Muscle layer of colon (tissue), 2 donors: ENCODE data around the gene TMEM62.

Experiments used
- H3K27ac ChIP-seq: one replicate; pipeline ENCODE4 v1.7.0; 2013; ENCODE audit warnings: low read depth, mild to moderate bottlenecking, low read length, moderate library complexity
- H3K27me3 ChIP-seq, 2 donors: one replicate each; pipeline ENCODE4 v1.7.0; 2013; ENCODE audit warnings: low read length in 2 of 2, mild to moderate bottlenecking in 2 of 2; ENCODE audit not compliant: insufficient read depth in 2 of 2, control insufficient read depth in 1 of 2
- H3K36me3 ChIP-seq: one replicate; pipeline ENCODE4 v1.7.0; 2013; ENCODE audit warnings: mild to moderate bottlenecking, low read length; ENCODE audit not compliant: insufficient read depth
- H3K4me1 ChIP-seq: one replicate; pipeline ENCODE4 v1.7.0; 2013; ENCODE audit warnings: mild to moderate bottlenecking, low read length; ENCODE audit not compliant: insufficient read depth
- H3K4me3 ChIP-seq, 2 donors: one replicate each; pipeline ENCODE4 v1.7.0; 2013; ENCODE audit warnings: low read length in 2 of 2, low read depth in 1 of 2, mild to moderate bottlenecking in 1 of 2, moderate library complexity in 1 of 2
- H3K9ac ChIP-seq: one replicate; pipeline ENCODE4 v1.7.0; 2013; ENCODE audit warnings: low read length
- H3K9me3 ChIP-seq: one replicate; pipeline ENCODE4 v1.7.0; 2013; ENCODE audit warnings: mild to moderate bottlenecking, low read length
- donor health status: abdominal sarcoma.
- donor health status: Adenocarcinoma of cecum.

TMEM62 gene

GRCh38 chr15:43199945-43200488, 66.6 kb downstream of the TMEM62 start:
- H3K36me3 ChIP-seq, result peaks cover 20% of the 10 kb centered on the region
- no peak overlapping the region for H3K4me3 ChIP-seq
- H3K4me1 ChIP-seq, result no peaks in the 10 kb centered on the region
- H3K9ac ChIP-seq, result no peak overlapping the region
- no peak overlapping the region for H3K27ac ChIP-seq
- no peaks in the 10 kb centered on the region for H3K27me3 ChIP-seq
- no peaks in the 10 kb centered on the region for H3K9me3 ChIP-seq

DNA sequence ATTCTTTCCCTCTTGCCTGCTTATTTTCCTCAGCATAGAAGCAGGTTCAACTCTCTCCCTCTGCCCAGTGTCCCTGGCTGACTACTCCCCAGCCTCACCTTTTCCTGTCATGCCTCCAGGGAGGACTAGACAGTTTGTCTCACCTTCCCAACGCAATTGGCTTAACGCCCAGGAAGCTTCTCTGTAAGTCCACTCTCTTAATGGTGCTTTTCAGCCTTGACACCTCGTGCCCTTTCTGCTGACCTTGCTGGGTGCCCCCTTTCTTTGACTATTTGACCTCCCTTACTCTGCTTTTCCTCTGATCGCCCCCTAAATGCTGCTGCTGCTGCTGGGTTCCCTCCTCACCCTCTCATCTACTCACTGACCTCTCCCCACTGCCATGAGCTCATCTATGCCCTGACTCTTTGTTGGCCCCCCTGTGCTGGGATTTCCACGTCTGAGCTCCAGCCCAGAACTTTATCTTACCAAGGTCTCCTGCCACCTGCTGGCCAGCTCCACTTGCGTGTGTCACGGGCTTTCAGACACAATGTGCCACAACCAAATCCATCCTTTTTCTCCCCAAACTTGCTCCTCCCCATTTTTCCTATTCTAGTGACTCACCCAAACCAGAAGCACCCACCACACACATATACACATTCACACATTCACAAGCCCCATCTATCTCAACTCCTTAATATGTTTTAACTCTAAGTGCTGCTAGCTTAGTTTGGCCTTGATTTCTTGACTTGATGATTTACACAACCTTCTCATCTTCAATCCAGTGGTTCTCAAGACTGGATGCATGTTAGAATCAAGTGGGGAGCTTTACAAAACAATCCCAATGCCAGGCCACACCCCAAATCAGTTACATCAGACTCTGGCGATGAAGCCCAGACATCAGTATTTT, 70.9 kb downstream of the TMEM62 start:
- Histone ChIP-seq H3K27me3 (peaks cover 0 to 8% of the 10 kb centered on the region in 2 donors), H3K4me1 (no peaks in the 10 kb centered on the region), H3K36me3 (no peaks in the 10 kb centered on the region), H3K9ac (no peak overlapping the region), H3K27ac (no peak overlapping the region), H3K4me3 (no peak overlapping the region), H3K9me3 (no peaks in the 10 kb centered on the region)

- Histone ChIP-seq H3K27ac (no peak overlapping the region), H3K36me3 (no peaks in the 10 kb centered on the region), H3K9ac (no peak overlapping the region), H3K27me3 (peaks cover 0 to 8% of the 10 kb centered on the region in 2 donors), H3K4me1 (no peaks in the 10 kb centered on the region), H3K4me3 (no peak overlapping the region), H3K9me3 (no peaks in the 10 kb centered on the region)
These were observed 72.7 kb downstream of the TMEM62 start for GRCh38 chr15:43206054-43206453.

DNA sequence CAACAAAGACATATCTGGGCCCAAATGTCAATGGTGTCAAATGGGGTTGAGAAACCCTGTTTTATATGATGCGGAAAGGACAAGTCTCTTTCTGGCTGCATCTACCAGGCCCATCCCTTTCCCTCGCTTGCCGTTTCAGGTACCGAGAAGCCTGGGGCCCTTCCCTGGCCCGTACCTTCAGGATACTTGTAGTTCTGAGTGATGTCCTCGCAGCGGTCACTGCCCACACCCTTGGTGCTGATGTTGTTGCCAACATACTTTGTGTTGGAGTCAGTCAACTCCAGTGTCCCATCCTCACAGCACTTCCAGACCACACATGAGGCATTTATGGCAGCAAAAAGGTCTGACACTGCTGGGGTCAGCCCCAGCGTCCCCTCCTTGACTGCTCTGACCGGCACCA, 73.6 kb downstream of the TMEM62 start:
- Histone ChIP-seq H3K27me3 (peaks cover 0 to 8% of the 10 kb centered on the region in 2 donors), H3K9me3 (no peaks in the 10 kb centered on the region)

DNA sequence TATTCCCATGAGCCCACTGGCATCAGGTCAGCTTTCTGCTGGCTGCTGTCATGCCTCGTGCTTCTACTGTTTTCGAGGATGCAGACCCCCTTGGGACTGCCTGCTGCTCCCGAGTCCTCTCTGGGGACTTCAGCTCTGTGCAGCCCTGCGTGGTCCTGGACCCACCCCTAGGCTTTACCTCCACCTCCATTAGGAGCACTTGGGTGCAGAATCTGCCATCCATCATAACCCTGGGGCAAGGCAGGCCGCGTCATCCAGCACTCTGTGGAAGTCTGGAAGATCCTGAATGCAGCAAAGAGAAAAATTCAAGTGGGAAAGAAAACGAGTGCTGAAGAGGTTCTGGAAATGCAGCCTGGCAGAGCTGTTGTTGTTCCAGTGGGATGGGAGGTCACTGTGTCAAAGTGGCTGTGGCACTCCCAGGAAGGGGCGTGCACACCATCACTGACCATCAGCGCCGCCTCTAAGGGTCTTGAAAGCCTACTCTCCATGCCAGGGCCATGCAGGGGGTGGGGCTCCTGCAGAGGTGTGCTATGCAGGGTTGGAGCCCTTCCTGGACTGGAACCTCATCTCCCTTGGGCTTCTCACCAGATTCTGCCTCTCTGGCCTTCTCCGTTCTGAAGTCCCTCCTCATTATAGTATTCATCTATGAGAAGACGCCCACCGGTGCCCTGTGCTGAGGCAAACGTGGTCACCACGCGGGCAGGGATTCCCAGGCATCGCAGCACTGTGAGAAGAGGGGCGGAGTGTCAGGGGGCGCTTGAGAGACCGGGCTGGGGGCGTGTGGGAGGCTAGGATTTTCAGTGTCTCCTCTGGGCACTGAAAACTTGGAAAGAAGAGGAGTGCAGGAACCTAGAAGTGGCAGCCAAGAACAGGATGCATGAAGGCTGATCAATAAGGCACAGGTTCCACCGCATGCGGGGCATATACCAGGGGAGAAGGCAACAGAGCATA, 74.9 kb downstream of the TMEM62 start:
- peaks cover 0 to 8% of the 10 kb centered on the region in 2 donors for H3K27me3 ChIP-seq

More for the DNA sequence above, 73.6 kb downstream of the TMEM62 start:
- H3K27ac ChIP-seq, result no peak overlapping the region
- no peaks in the 10 kb centered on the region for H3K4me1 ChIP-seq
- H3K4me3 ChIP-seq, result no peak overlapping the region
- H3K36me3 ChIP-seq, result no peaks in the 10 kb centered on the region
- no peak overlapping the region for H3K9ac ChIP-seq

DNA sequence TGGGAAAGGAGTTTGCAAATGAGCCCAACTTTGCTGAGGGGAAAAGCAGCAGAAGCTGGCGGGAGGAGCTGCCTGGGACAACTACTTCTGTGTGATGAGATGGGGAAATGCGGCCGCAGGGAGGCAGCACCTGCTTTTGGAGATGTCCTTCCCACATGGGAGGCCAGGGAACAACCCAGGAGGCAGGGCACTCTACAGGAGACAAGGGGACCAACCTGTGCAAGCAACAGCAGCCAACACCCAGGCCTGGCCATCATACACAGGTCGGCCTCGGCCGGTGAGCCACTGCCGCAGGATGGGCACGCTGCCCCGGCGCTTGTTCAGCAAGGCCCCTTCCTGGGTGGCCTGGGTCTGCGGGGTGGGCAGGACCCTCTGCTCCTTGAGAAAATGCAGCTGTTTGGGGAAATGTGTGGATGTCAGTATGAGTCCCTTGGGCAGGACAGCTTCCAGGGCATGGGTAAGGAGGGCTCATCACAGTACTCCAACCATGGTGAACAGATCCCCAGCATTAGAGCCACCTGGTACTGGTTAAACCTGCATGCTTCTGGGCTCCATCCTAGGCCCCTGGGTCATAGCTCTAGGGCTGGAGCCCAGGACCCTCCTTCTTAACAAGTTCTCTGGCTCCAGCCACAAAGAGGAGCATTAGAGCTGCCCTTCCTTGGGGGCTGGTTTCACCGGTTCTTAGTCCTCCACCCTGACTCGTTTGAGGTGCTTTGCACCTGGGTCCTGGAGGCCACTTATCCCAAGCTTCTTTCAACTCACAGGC, 75.9 kb downstream of the TMEM62 start:
- Histone ChIP-seq H3K27ac (no peak overlapping the region), H3K27me3 (peaks cover 0 to 8% of the 10 kb centered on the region in 2 donors), H3K4me1 (no peaks in the 10 kb centered on the region), H3K4me3 (no peak overlapping the region), H3K36me3 (no peaks in the 10 kb centered on the region), H3K9me3 (no peaks in the 10 kb centered on the region), H3K9ac (no peak overlapping the region)

More for the DNA sequence above, 74.9 kb downstream of the TMEM62 start:
- no peak overlapping the region for H3K9ac ChIP-seq
- no peaks in the 10 kb centered on the region for H3K36me3 ChIP-seq
- H3K4me3 ChIP-seq, result no peak overlapping the region
- no peaks in the 10 kb centered on the region for H3K9me3 ChIP-seq
- H3K27ac ChIP-seq, result no peak overlapping the region
- no peaks in the 10 kb centered on the region for H3K4me1 ChIP-seq

DNA sequence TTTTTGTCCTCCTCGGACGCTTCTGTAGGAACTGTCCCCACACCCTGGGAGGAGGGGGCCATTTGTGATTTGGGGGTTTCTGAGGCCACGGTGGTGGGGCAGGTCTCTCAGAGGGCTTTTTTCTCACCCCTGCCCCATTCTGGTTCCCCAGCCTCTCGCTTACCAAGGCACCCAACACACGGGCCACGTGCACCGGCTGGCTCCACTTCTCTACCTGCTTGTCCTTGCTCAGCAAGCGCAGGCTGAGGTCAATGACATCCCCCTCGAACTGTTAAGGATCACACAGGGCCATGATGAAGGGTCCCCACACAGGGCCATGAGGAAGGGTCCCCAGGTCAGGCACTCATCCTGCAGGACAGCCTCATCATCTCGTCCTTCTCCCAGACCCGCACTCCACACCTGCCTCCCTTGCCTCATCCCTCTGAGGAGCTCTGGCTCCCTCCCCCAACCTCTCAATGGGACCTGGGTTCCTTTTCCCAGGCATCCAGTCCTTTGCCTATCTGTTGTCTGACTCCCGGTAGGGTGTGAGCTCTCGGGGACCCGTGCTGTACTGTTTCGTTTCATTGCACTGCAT, 76.9 kb downstream of the TMEM62 start:
- Histone ChIP-seq H3K4me1 (no peaks in the 10 kb centered on the region), H3K9ac (no peak overlapping the region), H3K9me3 (no peaks in the 10 kb centered on the region)

GRCh38 chr15:43210807-43211206, 77.4 kb downstream of the TMEM62 start:
- Histone ChIP-seq H3K36me3 (no peaks in the 10 kb centered on the region), H3K9ac (no peak overlapping the region), H3K4me3 (no peak overlapping the region), H3K27ac (no peak overlapping the region), H3K9me3 (no peaks in the 10 kb centered on the region), H3K4me1 (no peaks in the 10 kb centered on the region), H3K27me3 (peaks cover 0 to 8% of the 10 kb centered on the region in 2 donors)

More for the DNA sequence above, 76.9 kb downstream of the TMEM62 start:
- Histone ChIP-seq H3K4me3 (no peak overlapping the region), H3K27ac (no peak overlapping the region), H3K27me3 (peaks cover 0 to 8% of the 10 kb centered on the region in 2 donors), H3K36me3 (no peaks in the 10 kb centered on the region)

- no peak overlapping the region for H3K4me3 ChIP-seq
These were observed 77.9 kb downstream of the TMEM62 start for GRCh38 chr15:43211224-43211735.

GRCh38 chr15:43212299-43212698, 78.9 kb downstream of the TMEM62 start:
- no peaks in the 10 kb centered on the region for H3K4me1 ChIP-seq
- H3K9ac ChIP-seq, result no peak overlapping the region
- peaks cover 0 to 8% of the 10 kb centered on the region in 2 donors for H3K27me3 ChIP-seq
- no peak overlapping the region for H3K27ac ChIP-seq
- H3K9me3 ChIP-seq, result no peaks in the 10 kb centered on the region
- no peaks in the 10 kb centered on the region for H3K36me3 ChIP-seq
- no peak overlapping the region for H3K4me3 ChIP-seq

More at GRCh38 chr15:43211224-43211735, 77.9 kb downstream of the TMEM62 start:
- peaks cover 0 to 8% of the 10 kb centered on the region in 2 donors for H3K27me3 ChIP-seq
- H3K36me3 ChIP-seq, result no peaks in the 10 kb centered on the region
- H3K9ac ChIP-seq, result no peak overlapping the region
- no peaks in the 10 kb centered on the region for H3K9me3 ChIP-seq
- H3K4me1 ChIP-seq, result no peaks in the 10 kb centered on the region
- no peak overlapping the region for H3K27ac ChIP-seq
